ENCODE data around the gene IFNA10. TPM values are rescaled to one million over a fixed set of nuclear protein-coding genes. Genes with fewer than 3 reads are reported as not detected.

The IFNA10 gene
- total and polyA plus RNA-seq, 2 of the 4 experiments (the other 2 are of a cell fraction), result not detected

GRCh38 chr9:21160178-21160577, 46.8 kb downstream of the IFNA10 start:
- H3K27me3 ChIP-seq (ENCODE audit: control insufficient read depth, insufficient read depth, low read length), result no peaks in the 10 kb centered on the region
- H3K14ac ChIP-seq (replicated peaks; ENCODE audit: low read depth, low read length), result no peak overlapping the region
- H4K91ac ChIP-seq (ENCODE audit: insufficient read depth, low read depth, low read length), result no peak overlapping the region
- dilution Hi-C loops (cut with HindIII; ENCODE audit: low sequenced_read_pairs, unreplicated experiment), result no loop called here
- no peak overlapping the region for H4K8ac ChIP-seq (ENCODE audit: low read depth in 2 of 2, low read length in 2 of 2)
- H2BK5ac ChIP-seq (ENCODE audit: low read depth, low read length, poor library complexity, severe bottlenecking), result no peak overlapping the region
- H3K4me2 ChIP-seq (ENCODE audit: low read depth, low read length), result no peak overlapping the region
- H2BK15ac ChIP-seq (ENCODE audit: low read depth, low read length), result no peak overlapping the region
- H2AK9ac ChIP-seq (replicated peaks; ENCODE audit: low read depth, low read length, poor library complexity), result no peak overlapping the region
- H3K79me1 ChIP-seq (ENCODE audit: low read depth in 1 of 2, low read length in 2 of 2), result no peaks in the 10 kb centered on the region
- H4K20me1 ChIP-seq (ENCODE audit: insufficient read depth, low read length), result no peaks in the 10 kb centered on the region
- CTCF ChIA-PET, result no interaction called here
- ATAC-seq (ENCODE audit: low read depth) (no peak), DNase-seq (no peak)
- POLR2A ChIA-PET (ENCODE audit: unreplicated experiment), result no interaction called here
- H4K5ac ChIP-seq (ENCODE audit: low read depth, low read length), result no peak overlapping the region
- no peak overlapping the region for H3K4ac ChIP-seq (ENCODE audit: low read depth, low read length)
- no peak for TF ChIP-seq BHLHE40 (IDR thresholded peaks at IDR 0.05; ENCODE audit: low read depth, low read length)
- TF ChIP-seq, protein P1, sequence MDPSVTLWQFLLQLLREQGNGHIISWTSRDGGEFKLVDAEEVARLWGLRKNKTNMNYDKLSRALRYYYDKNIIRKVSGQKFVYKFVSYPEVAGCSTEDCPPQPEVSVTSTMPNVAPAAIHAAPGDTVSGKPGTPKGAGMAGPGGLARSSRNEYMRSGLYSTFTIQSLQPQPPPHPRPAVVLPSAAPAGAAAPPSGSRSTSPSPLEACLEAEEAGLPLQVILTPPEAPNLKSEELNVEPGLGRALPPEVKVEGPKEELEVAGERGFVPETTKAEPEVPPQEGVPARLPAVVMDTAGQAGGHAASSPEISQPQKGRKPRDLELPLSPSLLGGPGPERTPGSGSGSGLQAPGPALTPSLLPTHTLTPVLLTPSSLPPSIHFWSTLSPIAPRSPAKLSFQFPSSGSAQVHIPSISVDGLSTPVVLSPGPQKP (IDR thresholded peaks at IDR 0.05; ENCODE audit: borderline replicate concordance, low read depth, low read length), result no peak
- TF ChIP-seq SMC3 (IDR thresholded peaks at IDR 0.05; ENCODE audit: low read depth, low read length), result no peak
- TF ChIP-seq CHD1 (IDR thresholded peaks at IDR 0.05; ENCODE audit: low read depth, low read length), result no peak
- no peak for TF ChIP-seq RAD21 (IDR thresholded peaks at IDR 0.05; ENCODE audit: low read length)
- TF ChIP-seq NFE2L2 (IDR thresholded peaks at IDR 0.05; ENCODE audit: low read depth, low read length), result no peak
- no peak for TF ChIP-seq POLR2A (IDR thresholded peaks at IDR 0.05; ENCODE audit: low read depth, low read length)
- TF ChIP-seq RFX5 (IDR thresholded peaks at IDR 0.05; ENCODE audit: low read depth, low read length), result no peak
- no peak for TF ChIP-seq MAZ (IDR thresholded peaks at IDR 0.05; ENCODE audit: borderline replicate concordance, low read depth, low read length)
- no peak for TF ChIP-seq RCOR1 (IDR thresholded peaks at IDR 0.05; ENCODE audit: insufficient replicate concordance, low read length)
- TF ChIP-seq FOS (IDR thresholded peaks at IDR 0.05; ENCODE audit: low read depth, low read length), result no peak
- no peaks in the 10 kb centered on the region for H3K9me1 ChIP-seq (ENCODE audit: insufficient read depth, low read length)
- no peak overlapping the region for H3K27ac ChIP-seq (ENCODE audit: insufficient read depth, low read length)
- H2BK120ac ChIP-seq (ENCODE audit: low read depth, low read length), result no peak overlapping the region
- H3K18ac ChIP-seq (ENCODE audit: low read depth, low read length), result no peak overlapping the region
- BruUV-seq (replicated peaks), result no TSS peak
- no peaks in the 10 kb centered on the region for H3K36me3 ChIP-seq (ENCODE audit: control insufficient read depth, insufficient read depth, low read length)
- no peak overlapping the region for H2AK5ac ChIP-seq (ENCODE audit: low read depth, low read length)
- no peak overlapping the region for H3K56ac ChIP-seq (ENCODE audit: extremely low read depth, insufficient read depth, low read length)
- in situ Hi-C loops (cut with MboI; ENCODE audit: low sequenced_read_pairs), result no loop called here
- no peak overlapping the region for H3K4me3 ChIP-seq (ENCODE audit: insufficient read depth, low read depth, low read length)
- no peaks in the 10 kb centered on the region for H3K4me1 ChIP-seq (ENCODE audit: control insufficient read depth, insufficient read depth, low read length)
- H3K23ac ChIP-seq (ENCODE audit: low read depth, low read length), result no peak overlapping the region
- no peak overlapping the region for H2BK20ac ChIP-seq (ENCODE audit: low read depth, low read length)
- H3K9ac ChIP-seq (ENCODE audit: low read depth, low read length), result no peak overlapping the region
- no peak overlapping the region for H2AFZ ChIP-seq (replicated peaks; ENCODE audit: low read length, poor library complexity)
- WGBS, 2 experiments (ENCODE audit: extremely low coverage in 2 of 2, insufficient read length in 1 of 2), result no CpG with 5 or more reads among the region's 1 CpG
- intact Hi-C loops (cut with micrococcal nuclease), result no loop called here
- no peaks in the 10 kb centered on the region for H3K9me3 ChIP-seq (ENCODE audit: control insufficient read depth, insufficient read depth, low read length)

Small RNA genes lying within 50 kb of the gene (microRNA-seq; reads per million reads assigned to microRNA genes)
- not detected for gene RF00019 (ENCODE audit: insufficient read depth, insufficient read length)

Small RNA genes lying within 50 kb of the gene (small RNA-seq; reads per million reads assigned to genes)
- gene RF00019, result 0 reads per million in 5 experiments

Other genes starting within 250 kb of the IFNA10 start
- gene HACD4, start 175.5 kb downstream of the IFNA10 start, total RNA-seq (2012; rRNA removed), result 2.2 and 2.8 TPM in 2 replicates
- gene HACD4, start 175.5 kb downstream of the IFNA10 start, polyA plus RNA-seq (2012; rRNA removed), result 1.5 and 1.9 TPM in 2 replicates
- gene IFNB1, start 129.2 kb downstream of the IFNA10 start, total RNA-seq (2012; rRNA removed), result not detected in 2 replicates
- gene IFNB1, start 129.2 kb downstream of the IFNA10 start, polyA plus RNA-seq (2012; rRNA removed), result not detected in 2 replicates
- gene IFNW1, start 65.3 kb downstream of the IFNA10 start, total RNA-seq (2012; rRNA removed), result not detected in 2 replicates
- not detected in 2 replicates for gene IFNW1, start 65.3 kb downstream of the IFNA10 start, polyA plus RNA-seq (2012; rRNA removed)
- gene IFNA21, start 40.5 kb downstream of the IFNA10 start, total RNA-seq (2012; rRNA removed), result not detected in 2 replicates
- not detected in 2 replicates for gene IFNA21, start 40.5 kb downstream of the IFNA10 start, polyA plus RNA-seq (2012; rRNA removed)
- gene IFNA4, start 19.6 kb downstream of the IFNA10 start, total RNA-seq (2012; rRNA removed), result not detected in 2 replicates
- not detected in 2 replicates for gene IFNA4, start 19.6 kb downstream of the IFNA10 start, polyA plus RNA-seq (2012; rRNA removed)
- gene IFNA7, start 4.9 kb downstream of the IFNA10 start, total RNA-seq (2012; rRNA removed), result not detected in 2 replicates
- not detected in 2 replicates for gene IFNA7, start 4.9 kb downstream of the IFNA10 start, polyA plus RNA-seq (2012; rRNA removed)
- gene IFNA16, start 10.2 kb upstream of the IFNA10 start, total RNA-seq (2012; rRNA removed), result not detected in 2 replicates
- not detected in 2 replicates for gene IFNA16, start 10.2 kb upstream of the IFNA10 start, polyA plus RNA-seq (2012; rRNA removed)
- gene IFNA17, start 21.1 kb upstream of the IFNA10 start, total RNA-seq (2012; rRNA removed), result not detected in 2 replicates
- not detected in 2 replicates for gene IFNA17, start 21.1 kb upstream of the IFNA10 start, polyA plus RNA-seq (2012; rRNA removed)
- gene IFNA14, start 32.9 kb upstream of the IFNA10 start, total RNA-seq (2012; rRNA removed), result not detected in 2 replicates
- gene IFNA14, start 32.9 kb upstream of the IFNA10 start, polyA plus RNA-seq (2012; rRNA removed), result not detected in 2 replicates
- gene IFNA5, start 98.2 kb upstream of the IFNA10 start, total RNA-seq (2012; rRNA removed), result not detected in 2 replicates
- gene IFNA5, start 98.2 kb upstream of the IFNA10 start, polyA plus RNA-seq (2012; rRNA removed), result not detected in 2 replicates
- 46.4 and 68.6 TPM in 2 replicates for gene KLHL9, start 128.3 kb upstream of the IFNA10 start, total RNA-seq (2012; rRNA removed)
- 10.2 and 12.9 TPM in 2 replicates for gene KLHL9, start 128.3 kb upstream of the IFNA10 start, polyA plus RNA-seq (2012; rRNA removed)
- gene IFNA6, start 143.7 kb upstream of the IFNA10 start, total RNA-seq (2012; rRNA removed), result not detected in 2 replicates
- not detected in 2 replicates for gene IFNA6, start 143.7 kb upstream of the IFNA10 start, polyA plus RNA-seq (2012; rRNA removed)
- not detected in 2 replicates for gene IFNA13, start 160.9 kb upstream of the IFNA10 start, total RNA-seq (2012; rRNA removed)
- not detected in 2 replicates for gene IFNA13, start 160.9 kb upstream of the IFNA10 start, polyA plus RNA-seq (2012; rRNA removed)
- gene IFNA2, start 178.3 kb upstream of the IFNA10 start, total RNA-seq (2012; rRNA removed), result not detected in 2 replicates
- not detected in 2 replicates for gene IFNA2, start 178.3 kb upstream of the IFNA10 start, polyA plus RNA-seq (2012; rRNA removed)
- gene IFNA8, start 202.0 kb upstream of the IFNA10 start, total RNA-seq (2012; rRNA removed), result not detected in 2 replicates
- not detected in 2 replicates for gene IFNA8, start 202.0 kb upstream of the IFNA10 start, polyA plus RNA-seq (2012; rRNA removed)
- gene IFNA1, start 233.3 kb upstream of the IFNA10 start, total RNA-seq (2012; rRNA removed), result not detected in 2 replicates
- not detected in 2 replicates for gene IFNA1, start 233.3 kb upstream of the IFNA10 start, polyA plus RNA-seq (2012; rRNA removed)